Liver (tissue), 9 donors: Measurements from ENCODE around the gene PDZD2. TPM values are rescaled to one million over a fixed set of nuclear protein-coding genes. Genes with fewer than 3 reads are reported as not detected.

Experiments used
- DNase-seq: peaks from one replicate; pipeline ENCODE4 v3.0.0-alpha.2; 2017; ENCODE audit warnings: low spot score
- H3K27ac ChIP-seq, 2 donors: one replicate each; pipeline ENCODE4 v1.7.0; 2013; ENCODE audit warnings: inconsistent platforms in 2 of 2, low read length in 2 of 2, control low read depth in 1 of 2, low read depth in 1 of 2, mild to moderate bottlenecking in 1 of 2
- H3K27me3 ChIP-seq, 4 donors: one replicate each; pipeline versions ENCODE4 v1.6.1 to v1.7.0; 2013; ENCODE audit warnings: low read length in 3 of 4, inconsistent platforms in 1 of 4, mild to moderate bottlenecking in 1 of 4, moderate library complexity in 1 of 4; ENCODE audit not compliant: control insufficient read depth in 4 of 4, insufficient read depth in 4 of 4
- H3K36me3 ChIP-seq, 4 donors: one replicate each; pipeline versions ENCODE4 v1.6.1 to v1.7.0; 2013; ENCODE audit warnings: low read length in 3 of 4, mild to moderate bottlenecking in 3 of 4, low read depth in 1 of 4, moderate library complexity in 1 of 4; ENCODE audit not compliant: control insufficient read depth in 4 of 4, insufficient read depth in 3 of 4
- H3K4me1 ChIP-seq, 4 donors: one replicate each; pipeline versions ENCODE4 v1.6.1 to v1.7.0; 2013; ENCODE audit warnings: low read length in 3 of 4, mild to moderate bottlenecking in 3 of 4, moderate library complexity in 1 of 4; ENCODE audit not compliant: control insufficient read depth in 4 of 4, insufficient read depth in 4 of 4
- H3K4me3 ChIP-seq, 3 donors: one replicate each; pipeline versions ENCODE4 v1.6.1 to v1.7.0; 2013; ENCODE audit warnings: low read length in 3 of 3, control low read depth in 1 of 3, low read depth in 1 of 3, mild to moderate bottlenecking in 1 of 3
- H3K9ac ChIP-seq, 2 donors: one replicate each; pipeline ENCODE4 v1.7.0; 2013; ENCODE audit warnings: low read length in 2 of 2, mild to moderate bottlenecking in 2 of 2, moderate library complexity in 2 of 2, control low read depth in 1 of 2, low read depth in 1 of 2
- H3K9me3 ChIP-seq, 4 donors: one replicate each; pipeline versions ENCODE4 v1.6.1 to v1.7.0; 2013; ENCODE audit warnings: low read length in 3 of 4; ENCODE audit not compliant: control insufficient read depth in 4 of 4
- EGR1 ChIP-seq, 2 donors: IDR thresholded peaks; 2 replicates each; pipeline ENCODE4 v1.6.1; 2016 to 2018; ENCODE audit warnings: antibody characterized with exemption in 2 of 2, low read depth in 2 of 2
- FOXA1 ChIP-seq: IDR thresholded peaks from 2 replicates; pipeline ENCODE4 v1.6.1; 2016; ENCODE audit warnings: antibody characterized with exemption
- FOXA2 ChIP-seq: IDR thresholded peaks from 2 replicates; pipeline ENCODE4 v1.6.1; 2016; ENCODE audit warnings: antibody characterized with exemption
- GABPA ChIP-seq, 2 donors: IDR thresholded peaks in 1 of 2; conservative IDR thresholded peaks in 1 of 2; 2 replicates each; pipeline ENCODE4 v1.6.1; 2016; ENCODE audit warnings: antibody characterized with exemption in 2 of 2, mild to moderate bottlenecking in 1 of 2, moderate library complexity in 1 of 2
- HNF4A ChIP-seq, 2 donors: conservative IDR thresholded peaks; 2 replicates each; pipeline ENCODE4 v1.6.1; 2016; ENCODE audit warnings: antibody characterized with exemption in 2 of 2, mild to moderate bottlenecking in 2 of 2
- HNF4G ChIP-seq: IDR thresholded peaks from 2 replicates; pipeline ENCODE4 v1.6.1; 2016; ENCODE audit warnings: antibody characterized with exemption
- JUND ChIP-seq, 2 donors: IDR thresholded peaks; 2 replicates each; pipeline ENCODE4 v1.6.1; 2016; ENCODE audit warnings: antibody characterized with exemption in 2 of 2
- NR2F2 ChIP-seq: IDR thresholded peaks from 2 replicates; pipeline ENCODE4 v1.6.1; 2016; ENCODE audit warnings: antibody characterized with exemption
- RAD21 ChIP-seq, 2 donors: IDR thresholded peaks; 2 replicates each; pipeline ENCODE4 v1.6.1; 2016; ENCODE audit warnings: antibody characterized with exemption in 2 of 2, mild to moderate bottlenecking in 2 of 2
- RXRA ChIP-seq, 2 donors: IDR thresholded peaks; 2 replicates each; pipeline ENCODE4 v1.6.1; 2017 to 2018; ENCODE audit warnings: antibody characterized with exemption in 2 of 2, mild to moderate bottlenecking in 1 of 2
- SP1 ChIP-seq: IDR thresholded peaks from 2 replicates; pipeline ENCODE4 v1.6.1; 2018; ENCODE audit warnings: antibody characterized with exemption, mild to moderate bottlenecking
- TAF1 ChIP-seq: conservative IDR thresholded peaks from 2 replicates; pipeline ENCODE4 v1.6.1; 2016; ENCODE audit warnings: antibody characterized with exemption, mild to moderate bottlenecking
- YY1 ChIP-seq: IDR thresholded peaks from 2 replicates; pipeline ENCODE4 v1.6.1; 2016; ENCODE audit warnings: antibody characterized with exemption, mild to moderate bottlenecking
- WGBS: extraction: QIAGEN DNeasy Blood & Tissue Kit; methylation state at CpG from one replicate; pipeline ENCODE4 v1.1.7; 2013; 5-methylcytosine and 5-hydroxymethylcytosine counted together
- polyA plus RNA-seq, 2 donors: library from polyadenylated mRNA; stranded (reverse) in 1 of 2; unstranded in 1 of 2; fragments of 200-250 nt in 1 of 2; fragments of >200 nt in 1 of 2; fragmentation: Nextera tagmentation in 1 of 2; extraction: Ambion mirVana in 1 of 2; gene quantifications; one replicate each; pipeline versions ENCODE4 v1.2.1 to v1.2.3, GENCODE V29; 2013 to 2015
- total RNA-seq, 2 donors: library from RNA; depleted of rRNA; stranded (reverse); fragments of >200 nt; gene quantifications; one replicate each; pipeline ENCODE4 v1.2.3, GENCODE V29; 2014
- TF ChIP-seq, protein P1 (sequence below): IDR thresholded peaks from 2 replicates; pipeline ENCODE4 v1.6.1; 2016; ENCODE audit warnings: antibody characterized with exemption
- TF ChIP-seq, protein P2 (sequence below): IDR thresholded peaks from 2 replicates; pipeline ENCODE4 v1.6.1; 2016; ENCODE audit warnings: antibody characterized with exemption
- TF ChIP-seq, protein P3 (sequence below): IDR thresholded peaks from 2 replicates; pipeline ENCODE4 v1.6.1; 2016; ENCODE audit warnings: antibody characterized with exemption, mild to moderate bottlenecking
- TF ChIP-seq, protein P4 (sequence below): fragments of 150-350 bp; IDR thresholded peaks from 2 replicates; pipeline ENCODE4 v1.5.1; 2017; ENCODE audit warnings: improper control_type of control experiment, low read depth, low read length; ENCODE audit not compliant: missing input control
- TF ChIP-seq, protein P5 (sequence below): IDR thresholded peaks from 2 replicates; pipeline ENCODE4 v1.6.1; 2016; ENCODE audit warnings: antibody characterized with exemption
- donor health status: healthy.
- donor health status: healthy.
- donor health status: healthy.
- donor health status: healthy.
- donor health status: healthy.

PDZD2 gene
- total and polyA plus RNA-seq, 4 donors = 0.27 to 1.1 (median 0.54) TPM

DNA sequence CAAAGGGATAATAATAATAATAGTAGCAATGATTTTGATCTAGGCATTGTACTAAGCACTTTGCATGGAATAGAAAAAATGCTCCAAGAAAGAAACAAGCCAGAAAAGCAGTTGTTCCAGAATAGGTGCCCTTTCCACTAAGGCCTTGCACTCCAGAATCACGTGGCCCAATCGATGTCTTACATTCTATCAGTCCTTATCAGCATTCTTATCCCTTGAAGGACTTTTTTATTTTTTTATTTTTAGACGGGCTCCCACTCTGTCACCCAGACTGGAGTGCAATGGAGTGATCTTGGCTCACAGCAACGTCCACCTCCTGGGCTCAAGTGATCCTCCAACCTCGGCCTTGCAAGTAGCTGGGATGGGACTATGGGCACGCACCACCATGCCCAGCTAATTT, 36.5 kb downstream of the PDZD2 start:
- Histone ChIP-seq H3K9ac (no peak overlapping the region), H3K36me3 (no peaks in the 10 kb centered on the region), H3K27ac (no peak overlapping the region), H3K4me1 (no peaks in the 10 kb centered on the region), H3K4me3 (no peak overlapping the region), H3K27me3 (no peaks in the 10 kb centered on the region), H3K9me3 (no peaks in the 10 kb centered on the region)
- no peak for DNase-seq
- TF ChIP-seq SP1 (no peak), HNF4G (no peak), TAF1 (no peak), JUND (IDR thresholded peaks at IDR 0.05) (no peak), GABPA (IDR thresholded peaks at IDR 0.05 in 1 of 2, conservative IDR thresholded peaks at IDR 0.05 in 1 of 2) (no peak), FOXA1 (no peak), EGR1 (IDR thresholded peaks at IDR 0.05; ENCODE audit: low read depth in 2 of 2) (no peak), NR2F2 (no peak)
- TF ChIP-seq, protein P1, sequence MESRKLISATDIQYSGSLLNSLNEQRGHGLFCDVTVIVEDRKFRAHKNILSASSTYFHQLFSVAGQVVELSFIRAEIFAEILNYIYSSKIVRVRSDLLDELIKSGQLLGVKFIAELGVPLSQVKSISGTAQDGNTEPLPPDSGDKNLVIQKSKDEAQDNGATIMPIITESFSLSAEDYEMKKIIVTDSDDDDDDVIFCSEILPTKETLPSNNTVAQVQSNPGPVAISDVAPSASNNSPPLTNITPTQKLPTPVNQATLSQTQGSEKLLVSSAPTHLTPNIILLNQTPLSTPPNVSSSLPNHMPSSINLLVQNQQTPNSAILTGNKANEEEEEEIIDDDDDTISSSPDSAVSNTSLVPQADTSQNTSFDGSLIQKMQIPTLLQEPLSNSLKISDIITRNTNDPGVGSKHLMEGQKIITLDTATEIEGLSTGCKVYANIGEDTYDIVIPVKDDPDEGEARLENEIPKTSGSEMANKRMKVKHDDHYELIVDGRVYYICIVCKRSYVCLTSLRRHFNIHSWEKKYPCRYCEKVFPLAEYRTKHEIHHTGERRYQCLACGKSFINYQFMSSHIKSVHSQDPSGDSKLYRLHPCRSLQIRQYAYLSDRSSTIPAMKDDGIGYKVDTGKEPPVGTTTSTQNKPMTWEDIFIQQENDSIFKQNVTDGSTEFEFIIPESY = no peak
- TF ChIP-seq, protein P2, sequence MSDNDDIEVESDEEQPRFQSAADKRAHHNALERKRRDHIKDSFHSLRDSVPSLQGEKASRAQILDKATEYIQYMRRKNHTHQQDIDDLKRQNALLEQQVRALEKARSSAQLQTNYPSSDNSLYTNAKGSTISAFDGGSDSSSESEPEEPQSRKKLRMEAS = no peak
- TF ChIP-seq, protein P3, sequence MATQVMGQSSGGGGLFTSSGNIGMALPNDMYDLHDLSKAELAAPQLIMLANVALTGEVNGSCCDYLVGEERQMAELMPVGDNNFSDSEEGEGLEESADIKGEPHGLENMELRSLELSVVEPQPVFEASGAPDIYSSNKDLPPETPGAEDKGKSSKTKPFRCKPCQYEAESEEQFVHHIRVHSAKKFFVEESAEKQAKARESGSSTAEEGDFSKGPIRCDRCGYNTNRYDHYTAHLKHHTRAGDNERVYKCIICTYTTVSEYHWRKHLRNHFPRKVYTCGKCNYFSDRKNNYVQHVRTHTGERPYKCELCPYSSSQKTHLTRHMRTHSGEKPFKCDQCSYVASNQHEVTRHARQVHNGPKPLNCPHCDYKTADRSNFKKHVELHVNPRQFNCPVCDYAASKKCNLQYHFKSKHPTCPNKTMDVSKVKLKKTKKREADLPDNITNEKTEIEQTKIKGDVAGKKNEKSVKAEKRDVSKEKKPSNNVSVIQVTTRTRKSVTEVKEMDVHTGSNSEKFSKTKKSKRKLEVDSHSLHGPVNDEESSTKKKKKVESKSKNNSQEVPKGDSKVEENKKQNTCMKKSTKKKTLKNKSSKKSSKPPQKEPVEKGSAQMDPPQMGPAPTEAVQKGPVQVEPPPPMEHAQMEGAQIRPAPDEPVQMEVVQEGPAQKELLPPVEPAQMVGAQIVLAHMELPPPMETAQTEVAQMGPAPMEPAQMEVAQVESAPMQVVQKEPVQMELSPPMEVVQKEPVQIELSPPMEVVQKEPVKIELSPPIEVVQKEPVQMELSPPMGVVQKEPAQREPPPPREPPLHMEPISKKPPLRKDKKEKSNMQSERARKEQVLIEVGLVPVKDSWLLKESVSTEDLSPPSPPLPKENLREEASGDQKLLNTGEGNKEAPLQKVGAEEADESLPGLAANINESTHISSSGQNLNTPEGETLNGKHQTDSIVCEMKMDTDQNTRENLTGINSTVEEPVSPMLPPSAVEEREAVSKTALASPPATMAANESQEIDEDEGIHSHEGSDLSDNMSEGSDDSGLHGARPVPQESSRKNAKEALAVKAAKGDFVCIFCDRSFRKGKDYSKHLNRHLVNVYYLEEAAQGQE = no peak
- WGBS = 79% methylated on average over 6 of the region's 6 CpGs

DNA sequence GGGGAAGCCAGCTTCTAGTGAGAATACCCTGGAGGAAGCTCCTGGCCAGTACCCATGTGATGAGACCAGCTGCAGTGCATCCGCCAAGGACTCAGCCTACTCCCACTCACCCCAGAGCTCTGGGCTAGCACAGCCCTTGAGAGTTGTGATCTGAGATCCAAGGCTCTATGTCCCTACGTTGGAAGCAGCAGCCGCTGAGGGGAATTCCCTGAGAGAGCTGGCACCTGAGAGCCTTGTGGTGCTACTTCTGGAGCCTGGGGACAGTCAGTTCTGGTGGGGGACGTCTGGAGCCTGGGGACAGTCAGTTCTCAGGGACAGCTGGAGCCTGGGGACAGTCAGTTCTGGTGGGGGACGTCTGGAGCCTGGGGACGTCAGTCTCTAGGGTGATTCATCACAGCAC, 39.2 kb downstream of the PDZD2 start:
- no peaks in the 10 kb centered on the region for H3K9me3 ChIP-seq
- no peak for TF ChIP-seq NR2F2
- TF ChIP-seq, protein P2 = no peak
- TF ChIP-seq, protein P3 = no peak
- no peak for TF ChIP-seq RXRA (IDR thresholded peaks at IDR 0.05)
- TF ChIP-seq GABPA (IDR thresholded peaks at IDR 0.05 in 1 of 2, conservative IDR thresholded peaks at IDR 0.05 in 1 of 2) = no peak
- TF ChIP-seq SP1 = no peak
- TF ChIP-seq, protein P4, sequence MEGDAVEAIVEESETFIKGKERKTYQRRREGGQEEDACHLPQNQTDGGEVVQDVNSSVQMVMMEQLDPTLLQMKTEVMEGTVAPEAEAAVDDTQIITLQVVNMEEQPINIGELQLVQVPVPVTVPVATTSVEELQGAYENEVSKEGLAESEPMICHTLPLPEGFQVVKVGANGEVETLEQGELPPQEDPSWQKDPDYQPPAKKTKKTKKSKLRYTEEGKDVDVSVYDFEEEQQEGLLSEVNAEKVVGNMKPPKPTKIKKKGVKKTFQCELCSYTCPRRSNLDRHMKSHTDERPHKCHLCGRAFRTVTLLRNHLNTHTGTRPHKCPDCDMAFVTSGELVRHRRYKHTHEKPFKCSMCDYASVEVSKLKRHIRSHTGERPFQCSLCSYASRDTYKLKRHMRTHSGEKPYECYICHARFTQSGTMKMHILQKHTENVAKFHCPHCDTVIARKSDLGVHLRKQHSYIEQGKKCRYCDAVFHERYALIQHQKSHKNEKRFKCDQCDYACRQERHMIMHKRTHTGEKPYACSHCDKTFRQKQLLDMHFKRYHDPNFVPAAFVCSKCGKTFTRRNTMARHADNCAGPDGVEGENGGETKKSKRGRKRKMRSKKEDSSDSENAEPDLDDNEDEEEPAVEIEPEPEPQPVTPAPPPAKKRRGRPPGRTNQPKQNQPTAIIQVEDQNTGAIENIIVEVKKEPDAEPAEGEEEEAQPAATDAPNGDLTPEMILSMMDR = no peak
- TF ChIP-seq, protein P1 = no peak
- TF ChIP-seq, protein P5, sequence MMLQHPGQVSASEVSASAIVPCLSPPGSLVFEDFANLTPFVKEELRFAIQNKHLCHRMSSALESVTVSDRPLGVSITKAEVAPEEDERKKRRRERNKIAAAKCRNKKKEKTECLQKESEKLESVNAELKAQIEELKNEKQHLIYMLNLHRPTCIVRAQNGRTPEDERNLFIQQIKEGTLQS = no peak
- TF ChIP-seq FOXA2 = no peak
- no peak for TF ChIP-seq JUND (IDR thresholded peaks at IDR 0.05)
- no peak for TF ChIP-seq HNF4G
- no peak for TF ChIP-seq RAD21 (IDR thresholded peaks at IDR 0.05)
- TF ChIP-seq HNF4A (conservative IDR thresholded peaks at IDR 0.05) = no peak
- no peak for TF ChIP-seq FOXA1
- TF ChIP-seq TAF1 = no peak
- no peak for TF ChIP-seq YY1
- H3K9ac ChIP-seq = no peak overlapping the region
- DNase-seq = no peak
- no peak overlapping the region for H3K4me3 ChIP-seq
- no peaks in the 10 kb centered on the region for H3K4me1 ChIP-seq
- H3K36me3 ChIP-seq = no peaks in the 10 kb centered on the region
- no peak overlapping the region for H3K27ac ChIP-seq
- H3K27me3 ChIP-seq = peaks cover 0 to 4% (median 0%) of the 10 kb centered on the region in 4 donors
- WGBS = 51% methylated on average over 6 of the region's 6 CpGs
